Left hindlimb (tissue), 1 donor: ENCODE data around the gene NFATC2IP.

Experiments used
- DNase-seq: peaks from one replicate; pipeline ENCODE4 v3.0.0-alpha.2; 2018

The NFATC2IP gene

GRCh38 chr16:28950648-28951409, at the start of gene NFATC2IP:
NFATC2IP (plus strand) TSS chr16:28950937; CDS start chr16:28951012, 75 bp downstream.
- DNase-seq = peak; percentile 100

- DNase-seq = no peak
These were observed 48.9 kb upstream of the NFATC2IP start for GRCh38 chr16:28901862-28902261.

GRCh38 chr16:28902909-28903308, 47.8 kb upstream of the NFATC2IP start:
- DNase-seq = no peak

- DNase-seq = no peak
These were observed 47.2 kb upstream of the NFATC2IP start for GRCh38 chr16:28903344-28904042.

GRCh38 chr16:28904363-28904762, 46.4 kb upstream of the NFATC2IP start:
- no peak for DNase-seq

GRCh38 chr16:28904828-28905227, 45.9 kb upstream of the NFATC2IP start:
- no peak for DNase-seq

GRCh38 chr16:28905229-28905754, 45.4 kb upstream of the NFATC2IP start:
- no peak for DNase-seq

GRCh38 chr16:28905800-28906372, 44.9 kb upstream of the NFATC2IP start:
- no peak for DNase-seq

- no peak for DNase-seq
These were observed 40.4 kb upstream of the NFATC2IP start for GRCh38 chr16:28910086-28911031.

- DNase-seq = no peak
These were observed 38.2 kb upstream of the NFATC2IP start for GRCh38 chr16:28912558-28912957.

GRCh38 chr16:28913946-28914724, 36.6 kb upstream of the NFATC2IP start:
- DNase-seq = no peak

- no peak for DNase-seq
These were observed 35.6 kb upstream of the NFATC2IP start for GRCh38 chr16:28915181-28915580.

- no peak for DNase-seq
These were observed 33.6 kb upstream of the NFATC2IP start for GRCh38 chr16:28917095-28917494.

GRCh38 chr16:28918698-28919097, 32.0 kb upstream of the NFATC2IP start:
- DNase-seq = no peak

- no peak for DNase-seq
These were observed 27.5 kb upstream of the NFATC2IP start for GRCh38 chr16:28923231-28923587.

GRCh38 chr16:28923652-28924398, 26.9 kb upstream of the NFATC2IP start:
- DNase-seq = no peak

GRCh38 chr16:28924399-28924761, 26.4 kb upstream of the NFATC2IP start:
- DNase-seq = no peak

GRCh38 chr16:28924762-28925385, 25.9 kb upstream of the NFATC2IP start, which contains the start of gene RABEP2:
RABEP2 (minus strand) TSS chr16:28925238; CDS start chr16:28925163, 75 bp downstream.
- peak; percentile 97 for DNase-seq

- peak; percentile 92 for DNase-seq
These were observed 25.1 kb upstream of the NFATC2IP start for GRCh38 chr16:28925386-28926228.
